GM18511 (cell line): ENCODE measurements around the gene THOP1.

ENCODE experiments used
- ATAC-seq: cut with Tn5 transposase; IDR thresholded peaks from one replicate; pipeline ENCODE4 v1.9.1; 2021; ENCODE audit warnings: mild to moderate bottlenecking, moderate library complexity; ENCODE audit not compliant: unreplicated experiment

Gene THOP1

DNA sequence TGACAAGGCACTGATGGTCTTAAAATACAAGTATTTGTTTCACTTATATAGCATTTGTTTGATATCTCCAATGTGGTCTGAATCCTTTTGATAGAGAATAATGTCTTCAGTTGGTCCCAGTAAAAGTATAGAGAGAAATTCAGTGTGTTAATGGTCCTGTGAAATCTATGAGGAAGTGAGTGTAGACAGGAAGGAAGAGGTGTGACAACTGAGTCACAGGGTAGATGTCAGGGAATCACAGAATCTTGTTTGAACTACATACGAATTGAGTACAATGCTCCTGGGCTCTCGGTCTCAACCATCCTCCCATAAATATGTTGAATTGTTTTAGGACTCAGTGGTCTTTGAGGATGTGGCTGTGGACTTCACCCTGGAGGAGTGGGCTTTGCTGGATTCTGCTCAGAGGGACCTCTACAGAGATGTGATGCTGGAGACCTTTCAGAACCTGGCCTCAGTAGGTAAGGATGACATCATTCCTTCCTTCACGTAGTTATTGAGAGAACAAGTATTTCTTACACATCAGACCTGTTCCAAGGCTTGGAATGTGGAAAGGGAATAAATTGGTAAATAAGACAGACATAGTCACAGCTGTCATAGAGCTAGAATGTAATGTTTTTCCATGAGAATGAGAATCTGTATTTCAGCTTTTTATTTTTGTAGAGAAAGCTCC lies 65.1 kb downstream of the THOP1 start:
- ATAC-seq, result no peak

- no peak for ATAC-seq
These were observed 67.3 kb downstream of the THOP1 start for GRCh38 chr19:2852598-2852997.

- no peak for ATAC-seq
These were observed 67.8 kb downstream of the THOP1 start for GRCh38 chr19:2853015-2853606.

- ATAC-seq, result no peak
These were observed 69.5 kb downstream of the THOP1 start for GRCh38 chr19:2854849-2855248.

DNA sequence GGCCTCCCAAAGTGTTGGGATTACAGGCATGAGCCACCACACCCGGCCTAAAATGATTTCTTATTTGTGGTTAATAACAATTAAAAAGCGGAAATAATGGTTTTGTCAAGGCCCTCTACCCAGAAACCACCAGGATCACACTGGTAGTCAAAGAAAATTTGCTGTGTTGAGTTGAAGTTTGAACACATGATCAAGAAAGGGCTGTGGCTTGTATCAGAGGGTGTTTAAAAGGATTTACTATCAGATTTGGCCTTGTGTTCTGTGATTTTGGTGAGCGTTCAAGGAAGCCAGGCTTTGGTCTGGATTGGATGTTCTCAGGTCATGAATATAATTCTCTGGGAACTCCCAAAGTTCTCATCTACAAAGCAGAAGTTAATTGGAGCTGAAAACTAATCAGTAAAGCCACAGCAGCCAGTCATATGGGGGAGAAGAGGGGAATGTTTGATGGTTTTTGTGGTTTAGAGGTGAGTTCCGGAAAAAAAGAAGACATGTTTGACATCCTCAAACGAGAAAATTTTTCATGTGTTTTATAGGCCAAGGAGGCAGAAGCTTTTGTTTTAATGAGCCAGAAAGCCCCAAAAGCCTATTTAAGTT lies 71.3 kb downstream of the THOP1 start:
- ATAC-seq, result no peak

- ATAC-seq, result no peak
These were observed 73.6 kb downstream of the THOP1 start for GRCh38 chr19:2858864-2859263.

- ATAC-seq, result no peak
These were observed 78.5 kb downstream of the THOP1 start for GRCh38 chr19:2863816-2864215.
